Measurements from ENCODE around the gene INIP.

The INIP gene

GRCh38 chr9:112717661-112718331 is at the start of gene INIP:
Gene INIP, minus strand, starts transcription at chr9:112718117. Its CDS starts 1,632 bp downstream, at chr9:112716485.
- DNase-seq: peak; percentile 95

GRCh38 chr9:112765281-112765680 is 47.4 kb upstream of the INIP start:
- DNase-seq: no peak

- no peak for DNase-seq
Observed at GRCh38 chr9:112764837-112765236, 46.9 kb upstream of the INIP start.

GRCh38 chr9:112764344-112764743 is 46.4 kb upstream of the INIP start:
- no peak for DNase-seq

GRCh38 chr9:112762726-112763518 is 45.0 kb upstream of the INIP start:
- no peak for DNase-seq

- no peak for DNase-seq
Observed at GRCh38 chr9:112761912-112762655, 44.2 kb upstream of the INIP start.

- DNase-seq: no peak
Observed at GRCh38 chr9:112760821-112761220, 42.9 kb upstream of the INIP start.

- no peak for DNase-seq
Observed at GRCh38 chr9:112757940-112758339, 40.0 kb upstream of the INIP start.

GRCh38 chr9:112757282-112757883 is 39.5 kb upstream of the INIP start:
- no peak for DNase-seq

GRCh38 chr9:112755675-112756074 is 37.8 kb upstream of the INIP start:
- no peak for DNase-seq

GRCh38 chr9:112755016-112755427 is 37.1 kb upstream of the INIP start:
- no peak for DNase-seq

GRCh38 chr9:112754578-112754977 is 36.7 kb upstream of the INIP start:
- DNase-seq: no peak

GRCh38 chr9:112753725-112754124 is 35.8 kb upstream of the INIP start:
- DNase-seq: no peak

GRCh38 chr9:112752334-112753125 is 34.6 kb upstream of the INIP start:
- no peak for DNase-seq

- DNase-seq: peak; percentile 21
Observed at GRCh38 chr9:112751056-112751795, 33.3 kb upstream of the INIP start.

- no peak for DNase-seq
Observed at GRCh38 chr9:112750764-112751055, 32.8 kb upstream of the INIP start.

- peak; percentile 74 for DNase-seq
Observed at GRCh38 chr9:112750016-112750763, 32.3 kb upstream of the INIP start, which contains the start of gene SNX30. Gene SNX30, plus strand, starts transcription at chr9:112750760. Its CDS starts 242 bp downstream, at chr9:112751002.

- no peak for DNase-seq
Observed at GRCh38 chr9:112747094-112747493, 29.2 kb upstream of the INIP start.

- no peak for DNase-seq
Observed at GRCh38 chr9:112744177-112744576, 26.3 kb upstream of the INIP start.

- no peak for DNase-seq
Observed at GRCh38 chr9:112743216-112743836, 25.4 kb upstream of the INIP start.

Data from activated effector memory CD4-positive, alpha-beta T cell treated with Interleukin-2 at 50 U/mL for 16 hours (primary cell).